MG63 (cell line): ENCODE data around the gene PRPS2. TPM values are rescaled to one million over a fixed set of nuclear protein-coding genes. Genes with fewer than 3 reads are reported as not detected.

Experiments used
- DNase-seq: peaks from one replicate; pipeline ENCODE4 v3.0.0-alpha.2; 2020
- H3K27me3 ChIP-seq: fragments of 250-450 bp; sonication (Bioruptor Pico); 2 replicates; pipeline ENCODE4 v1.5.1; 2020; ENCODE audit warnings: mild to moderate bottlenecking, moderate library complexity
- H3K36me3 ChIP-seq: fragments of 250-450 bp; sonication (Bioruptor Pico); 2 replicates; pipeline ENCODE4 v1.5.1; 2020; ENCODE audit warnings: mild to moderate bottlenecking, moderate library complexity
- H3K4me3 ChIP-seq: fragments of 250-450 bp; sonication (Bioruptor Pico); 2 replicates; pipeline ENCODE4 v1.5.1; 2020; ENCODE audit warnings: mild to moderate bottlenecking, moderate library complexity
- H3K9me3 ChIP-seq: fragments of 250-450 bp; sonication (Bioruptor Pico); 2 replicates; pipeline ENCODE4 v1.5.1; 2020; ENCODE audit warnings: mild to moderate bottlenecking, moderate library complexity
- total RNA-seq: library from RNA; depleted of rRNA; stranded (reverse); fragments of >200 nt; shearing (Covaris generic); gene quantifications from 2 replicates; pipeline ENCODE4 v1.2.3, GENCODE V29; 2014; ENCODE audit warnings: low replicate concordance; rRNA removed

The PRPS2 gene
- total RNA-seq, 1 experiment from 2014 or later: 67.4 TPM

DNA sequence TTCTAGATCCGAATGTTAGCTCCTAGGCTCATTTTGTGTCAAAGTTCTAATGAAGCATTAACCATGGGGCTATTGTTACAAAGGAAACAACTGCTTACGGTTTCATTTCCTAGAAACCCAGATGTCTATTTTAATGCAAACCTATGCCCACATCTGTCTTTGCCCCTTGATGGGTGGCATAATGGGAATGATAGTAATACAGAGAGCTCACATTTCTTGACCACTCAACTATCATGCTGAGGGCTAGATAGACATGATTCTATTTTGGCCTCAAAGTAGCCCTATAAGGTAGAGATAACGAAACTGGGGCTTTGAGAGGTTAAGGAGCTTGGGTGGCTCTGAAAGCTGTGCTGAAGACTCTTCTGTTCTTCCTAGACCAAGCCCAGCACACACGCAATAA lies 77.5 kb downstream of the PRPS2 start:
- DNase-seq: no peak
- no peak overlapping the region for H3K4me3 ChIP-seq
- no peaks in the 10 kb centered on the region for H3K9me3 ChIP-seq
- no peaks in the 10 kb centered on the region for H3K36me3 ChIP-seq
- H3K27me3 ChIP-seq: no peaks in the 10 kb centered on the region

DNA sequence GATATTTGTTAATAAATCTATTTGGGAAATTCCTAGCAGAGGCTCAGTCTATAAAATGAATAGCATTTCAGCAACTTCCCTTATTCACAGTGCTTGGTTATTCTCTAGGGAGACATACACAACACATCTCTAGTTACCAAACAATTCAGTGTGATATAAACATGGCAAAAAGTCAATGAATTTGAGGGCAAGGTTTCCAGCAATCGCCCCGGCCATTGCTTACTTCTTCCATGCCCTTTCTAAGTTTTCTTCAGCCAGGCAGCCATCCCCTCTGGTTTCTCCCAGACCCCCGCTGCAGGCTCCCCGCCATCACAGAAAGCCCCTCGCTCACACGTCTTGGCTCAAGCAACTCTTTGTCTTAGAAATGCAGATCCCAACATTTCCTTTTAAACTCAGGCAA lies 80.0 kb downstream of the PRPS2 start:
- no peak for DNase-seq
- H3K9me3 ChIP-seq: no peaks in the 10 kb centered on the region
- H3K36me3 ChIP-seq: no peaks in the 10 kb centered on the region
- H3K27me3 ChIP-seq: no peaks in the 10 kb centered on the region
- H3K4me3 ChIP-seq: no peak overlapping the region

DNA sequence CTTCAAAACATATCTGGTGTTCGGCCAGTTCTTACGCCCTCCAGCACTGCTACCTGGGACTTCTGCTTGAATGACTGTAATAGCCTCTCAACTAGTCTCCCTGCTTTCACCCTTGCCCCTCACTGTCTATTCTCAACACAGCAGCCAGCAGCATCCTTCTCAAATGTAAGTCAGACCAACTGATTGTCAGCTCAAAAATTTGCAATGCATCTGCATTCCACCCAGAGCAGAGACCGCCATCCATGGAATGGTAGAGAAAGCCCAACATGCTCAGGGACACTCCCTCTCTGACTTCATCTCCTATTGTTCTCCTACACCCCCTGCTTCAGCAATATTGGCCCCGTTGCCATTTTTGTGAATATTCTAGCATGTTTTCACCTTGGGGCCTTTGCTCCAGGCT lies 81.5 kb downstream of the PRPS2 start:
- no peak for DNase-seq
- Histone ChIP-seq H3K9me3 (no peaks in the 10 kb centered on the region), H3K36me3 (no peaks in the 10 kb centered on the region), H3K27me3 (no peaks in the 10 kb centered on the region), H3K4me3 (no peak overlapping the region)

Other genes with a start within 250 kb of the PRPS2 start
- gene TLR7, start 75.7 kb downstream of the PRPS2 start, total RNA-seq: not detected in 2 replicates
- not detected in 2 replicates for gene TLR8, start 115.2 kb downstream of the PRPS2 start, total RNA-seq
- 1,177 and 1,592 TPM in 2 replicates for gene TMSB4X, start 183.7 kb downstream of the PRPS2 start, total RNA-seq